Measurements from ENCODE around the gene RPL27A.
A peak's percentile ranks its signal among the peaks of the same experiment; 100 is the strongest.

RPL27A gene

DNA sequence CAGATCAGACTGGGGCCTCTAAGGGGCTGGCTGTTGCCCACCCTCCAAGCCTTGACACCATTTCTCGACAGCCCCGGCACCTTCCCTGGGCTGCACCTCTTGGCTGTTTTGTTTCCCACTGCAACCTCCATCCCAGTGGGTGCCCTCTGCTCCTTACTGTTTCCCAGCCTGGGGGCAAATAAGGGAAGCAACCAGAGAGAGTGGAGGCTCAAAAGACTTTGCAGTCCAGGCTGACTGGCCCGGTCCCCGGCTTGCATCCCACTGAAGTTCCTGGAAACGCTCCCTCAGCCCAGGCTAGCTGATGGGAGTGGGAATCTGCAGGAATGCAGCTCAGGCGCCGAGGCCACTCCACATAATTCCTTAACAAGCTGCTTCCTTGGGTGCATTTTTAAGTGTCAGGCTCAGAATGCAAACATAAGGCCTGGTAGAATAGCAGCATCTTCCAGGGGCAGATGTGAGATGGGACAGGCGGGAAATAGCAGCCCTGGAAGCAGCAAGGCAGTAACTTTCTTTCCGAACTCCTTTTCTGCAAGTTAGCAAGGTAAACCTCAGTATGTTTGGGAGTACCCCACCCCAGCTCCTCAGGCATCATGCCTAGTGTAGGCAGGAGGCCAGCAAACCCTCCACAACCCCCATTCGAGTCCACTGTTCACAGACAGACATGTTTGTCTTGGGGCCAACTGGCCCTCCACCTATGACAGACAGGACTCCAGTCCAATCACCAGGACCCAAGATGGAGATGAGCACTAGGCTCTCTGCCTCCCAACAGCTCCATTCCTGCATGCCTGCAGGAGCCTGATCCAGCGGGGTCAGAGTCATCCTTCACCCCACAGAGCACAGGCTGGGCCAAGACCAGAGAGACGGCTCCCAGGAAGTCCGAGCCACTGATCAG lies 39.3 kb downstream of the RPL27A start:
- peak; percentile 65 for DNase-seq (ENCODE audit: low spot score)

DNA sequence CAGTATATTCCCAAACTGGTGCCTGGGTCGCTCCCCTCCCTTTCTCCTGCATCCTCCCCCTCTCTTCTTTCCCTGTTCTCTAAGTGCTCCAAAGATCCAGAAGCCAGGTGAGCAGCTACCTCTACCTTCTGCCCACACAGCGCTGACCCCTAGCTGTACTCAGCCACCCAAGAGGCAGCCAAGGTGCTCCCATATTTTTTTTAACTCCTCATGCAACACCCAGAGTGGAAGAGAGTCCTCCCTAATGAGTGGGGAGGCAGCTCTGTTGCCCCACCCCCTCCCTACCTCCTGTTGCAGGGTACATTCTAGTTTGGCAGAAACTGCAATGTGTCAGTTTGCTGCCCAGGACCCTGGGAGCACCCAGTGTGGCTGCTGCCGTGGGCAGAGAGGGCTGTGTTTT lies 40.2 kb downstream of the RPL27A start:
- DNase-seq (ENCODE audit: low spot score), result no peak

DNA sequence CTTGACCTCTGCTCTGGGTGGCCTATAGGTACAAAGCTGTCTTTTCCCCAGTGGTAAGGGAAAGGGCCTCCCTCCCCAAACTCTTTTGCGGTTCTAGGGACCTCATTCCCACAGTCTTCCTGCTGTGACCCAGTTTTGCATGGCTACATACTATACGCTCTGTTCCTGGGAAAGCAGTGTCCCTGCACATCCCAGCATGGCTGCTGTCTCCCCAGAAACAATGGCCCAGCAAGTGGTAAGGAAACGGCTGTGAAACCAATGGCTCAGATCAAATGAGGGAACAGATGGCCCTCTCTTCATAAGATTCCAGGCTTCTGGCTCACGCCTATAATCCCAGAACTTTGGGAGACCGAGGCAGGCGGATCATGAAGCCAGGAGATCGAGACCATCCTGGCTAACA lies 41.1 kb downstream of the RPL27A start:
- DNase-seq (ENCODE audit: low spot score), result no peak

DNA sequence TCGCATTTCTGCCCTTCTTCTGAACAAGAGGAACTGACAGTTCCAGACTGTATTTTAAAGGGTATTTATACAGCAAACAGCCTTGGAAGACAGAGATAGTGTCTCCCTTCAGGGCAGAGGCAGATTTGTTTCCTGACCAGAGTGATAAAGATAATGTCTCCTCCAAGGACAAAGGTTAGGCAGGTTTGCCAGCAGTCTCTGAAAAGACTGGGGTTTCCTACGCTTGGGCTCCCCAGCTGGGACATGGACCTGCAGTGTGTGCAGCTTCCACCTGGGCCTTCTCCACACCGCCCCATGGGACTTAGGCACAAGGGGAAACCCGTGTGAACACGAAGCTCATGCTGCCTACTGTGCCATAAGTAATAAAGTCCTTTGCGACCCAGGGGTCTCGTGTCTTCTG lies 42.1 kb downstream of the RPL27A start:
- no peak for DNase-seq (ENCODE audit: low spot score)

DNA sequence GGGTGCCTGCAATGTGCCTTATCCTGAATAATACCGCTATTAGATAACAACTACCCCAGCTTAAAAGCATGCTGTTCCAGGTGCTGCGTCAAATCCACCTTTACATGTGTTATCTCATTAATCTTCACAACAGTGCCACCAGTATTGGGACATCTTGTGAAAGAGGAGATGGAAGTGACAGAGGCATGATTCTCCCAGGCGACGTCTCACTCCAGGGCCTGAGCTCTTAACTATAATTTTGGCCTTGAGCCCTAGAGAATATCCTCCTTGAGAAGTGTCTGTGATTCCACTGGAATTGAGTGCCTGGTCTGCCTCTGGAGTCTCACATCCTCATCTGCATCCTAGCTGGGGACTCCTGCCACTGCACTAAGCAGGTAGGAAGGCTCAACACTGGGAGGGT lies 43.8 kb downstream of the RPL27A start:
- no peak for DNase-seq (ENCODE audit: low spot score)

DNA sequence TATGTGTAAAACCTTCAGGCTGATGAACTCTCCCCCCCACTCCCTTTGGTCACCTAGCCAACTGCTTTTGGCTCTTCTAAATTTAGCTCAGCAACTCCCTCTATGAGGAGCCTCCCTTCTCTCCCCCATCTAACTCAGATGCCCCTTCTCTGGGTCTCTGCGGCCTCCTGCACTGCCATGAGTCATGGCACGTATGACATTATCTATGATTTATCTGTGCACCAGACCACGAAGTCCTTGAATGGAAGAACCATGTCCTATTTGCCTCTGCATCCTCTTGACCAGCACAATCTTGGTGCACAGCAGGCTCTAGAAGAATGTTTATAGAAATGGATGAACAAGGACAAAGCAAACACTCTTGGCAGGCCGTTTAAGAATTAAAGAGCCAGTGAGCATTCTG lies 46.0 kb downstream of the RPL27A start:
- DNase-seq (ENCODE audit: low spot score), result no peak

GRCh38 chr11:8729067-8729466 lies 46.5 kb downstream of the RPL27A start:
- DNase-seq (ENCODE audit: low spot score), result no peak

DNA sequence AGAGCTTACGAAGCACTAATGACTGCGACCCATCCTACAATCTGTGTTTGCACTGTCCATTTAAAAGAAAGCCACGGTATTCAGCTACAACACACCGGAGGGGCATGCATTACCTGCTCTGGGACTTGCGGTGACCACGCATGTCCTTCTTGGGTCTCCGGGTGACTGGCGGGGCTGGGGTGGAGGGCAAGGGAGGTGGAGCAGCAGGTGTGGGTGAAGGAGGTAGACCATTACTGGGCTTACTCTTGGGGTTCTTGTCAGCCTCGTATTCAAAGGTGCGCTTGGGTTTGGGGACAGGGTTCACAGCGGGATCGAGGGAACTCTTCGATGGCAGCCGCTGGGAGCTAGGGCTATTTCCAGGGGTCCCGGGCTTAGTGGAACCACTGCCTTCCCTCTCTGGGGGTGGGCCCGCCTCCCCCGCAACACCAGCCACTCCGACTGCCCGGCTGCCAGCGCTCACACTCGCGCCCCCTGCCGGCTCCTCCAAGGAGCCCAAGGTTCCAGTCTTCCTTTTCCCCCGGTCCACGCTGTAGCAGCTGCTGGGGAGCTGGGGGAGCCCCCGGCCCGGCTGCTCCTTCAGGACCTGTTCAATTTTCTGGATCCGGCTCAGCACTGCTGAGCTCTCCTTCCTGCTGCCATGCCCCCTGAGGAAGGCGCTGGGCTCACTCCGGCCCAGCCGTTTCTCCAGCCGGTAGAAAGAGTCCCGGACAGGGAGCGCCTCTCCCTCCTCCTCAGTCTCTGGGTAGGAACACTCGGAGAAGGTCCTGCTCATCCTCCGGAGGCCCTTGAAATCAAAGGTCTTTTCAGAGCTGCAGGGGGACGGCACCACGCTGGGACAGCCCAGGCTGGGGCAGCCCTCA lies 47.5 kb downstream of the RPL27A start:
- no peak for DNase-seq (ENCODE audit: low spot score)

- DNase-seq (ENCODE audit: low spot score), result no peak
Measured at GRCh38 chr11:8730697-8731020, 48.1 kb downstream of the RPL27A start.

DNA sequence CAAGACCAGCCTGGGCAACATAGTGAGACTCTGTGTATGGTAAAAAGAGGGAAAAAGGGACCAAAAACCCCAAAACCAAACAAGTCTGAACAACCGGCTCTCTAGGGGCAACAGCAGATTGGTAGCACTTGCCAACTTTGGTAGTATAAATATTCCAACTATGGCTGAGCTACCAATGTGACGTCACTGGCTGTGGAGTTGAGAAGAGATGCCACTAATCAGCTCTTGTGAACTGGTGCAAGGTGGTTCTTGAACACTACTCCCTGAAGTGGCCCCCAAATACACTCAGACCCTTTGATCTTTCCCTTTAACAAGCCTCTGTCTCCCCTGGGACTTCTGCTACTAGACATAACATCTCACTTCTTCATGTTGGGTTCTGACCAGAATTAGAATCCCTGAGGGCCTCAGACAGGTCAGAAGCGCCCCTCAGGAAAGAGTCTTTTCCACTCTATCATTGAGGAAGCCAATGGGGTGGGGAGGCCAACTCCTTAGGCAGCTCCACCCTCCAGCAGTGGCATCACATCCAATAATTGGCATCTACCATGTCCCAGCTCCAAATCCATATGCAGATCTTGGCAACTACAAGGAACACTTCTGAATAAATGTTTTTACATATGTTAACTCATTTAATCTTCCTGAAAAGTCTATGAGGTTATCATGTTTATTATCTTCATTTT lies 49.2 kb downstream of the RPL27A start:
- no peak for DNase-seq (ENCODE audit: low spot score)

DNA sequence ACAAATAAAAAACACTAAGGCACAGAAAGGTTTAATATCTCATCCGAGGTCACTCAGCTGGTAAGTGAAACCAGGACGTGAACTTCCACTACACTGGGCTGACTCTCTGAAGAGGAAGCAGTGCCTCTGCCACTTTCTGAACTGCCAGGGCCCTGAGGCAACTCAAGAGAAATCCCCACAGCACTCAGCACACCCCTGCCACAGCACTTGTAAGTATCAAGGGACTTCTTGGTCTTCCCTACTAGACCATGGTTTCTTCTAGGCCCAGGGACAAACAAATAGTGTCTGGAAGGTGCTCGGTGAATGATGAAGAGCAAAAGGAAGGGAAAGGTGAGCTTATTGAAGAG lies 49.7 kb downstream of the RPL27A start:
- no peak for DNase-seq (ENCODE audit: low spot score)

GRCh38 chr11:8732748-8733241 lies 50.2 kb downstream of the RPL27A start:
- peak; percentile 88 for DNase-seq (ENCODE audit: low spot score)

- DNase-seq (ENCODE audit: low spot score), result no peak
Measured at GRCh38 chr11:8733852-8734251, 51.3 kb downstream of the RPL27A start.

DNA sequence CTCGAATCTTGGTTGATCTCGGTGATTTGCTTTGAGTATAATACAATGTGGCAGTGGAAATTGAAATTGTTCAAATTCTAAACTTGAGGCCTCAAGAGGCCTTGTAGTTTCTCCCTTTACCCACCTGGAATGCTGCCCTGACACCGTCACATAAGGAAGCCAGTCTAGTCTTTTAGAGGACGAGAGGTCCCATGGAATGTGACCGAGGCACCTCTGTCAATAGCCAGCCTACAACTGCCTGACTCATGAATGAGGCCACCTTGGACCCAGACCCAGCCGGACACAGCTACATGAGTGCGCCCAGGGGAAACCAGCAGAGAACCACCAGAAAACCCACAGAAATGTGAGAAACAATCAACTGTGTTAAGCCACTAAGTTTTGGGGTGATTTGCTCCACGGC lies 52.5 kb downstream of the RPL27A start:
- no peak for DNase-seq (ENCODE audit: low spot score)

DNA sequence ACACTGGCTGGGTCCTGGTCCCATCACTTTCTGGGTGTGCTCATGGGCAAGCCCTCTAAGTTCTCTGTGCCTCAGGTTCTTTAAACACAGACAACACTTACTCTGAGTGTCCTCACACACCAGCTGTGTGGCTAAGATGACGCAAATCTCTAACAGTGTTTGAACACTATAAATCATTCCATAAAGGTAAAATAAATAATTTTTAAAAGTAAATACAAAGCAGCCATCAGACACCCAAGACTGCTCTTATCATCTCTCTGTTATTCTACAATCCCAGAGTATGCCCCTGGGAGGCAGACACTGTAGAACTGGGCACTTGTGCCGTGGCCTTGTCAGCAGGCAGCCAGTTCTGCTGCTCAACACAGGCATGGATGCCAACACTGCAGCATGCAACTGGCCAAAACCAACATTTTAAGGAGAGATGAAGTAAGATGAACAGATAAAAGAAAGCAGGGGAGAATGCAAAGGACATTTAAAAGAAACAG lies 56.8 kb downstream of the RPL27A start:
- no peak for DNase-seq (ENCODE audit: low spot score)
